GM18907 (cell line): ENCODE results near the gene PYY.

ENCODE experiments used
- ATAC-seq: cut with Tn5 transposase; IDR thresholded peaks from one replicate; pipeline ENCODE4 v1.9.1; 2021; ENCODE audit warnings: mild to moderate bottlenecking, moderate library complexity; ENCODE audit not compliant: unreplicated experiment

Gene PYY

DNA sequence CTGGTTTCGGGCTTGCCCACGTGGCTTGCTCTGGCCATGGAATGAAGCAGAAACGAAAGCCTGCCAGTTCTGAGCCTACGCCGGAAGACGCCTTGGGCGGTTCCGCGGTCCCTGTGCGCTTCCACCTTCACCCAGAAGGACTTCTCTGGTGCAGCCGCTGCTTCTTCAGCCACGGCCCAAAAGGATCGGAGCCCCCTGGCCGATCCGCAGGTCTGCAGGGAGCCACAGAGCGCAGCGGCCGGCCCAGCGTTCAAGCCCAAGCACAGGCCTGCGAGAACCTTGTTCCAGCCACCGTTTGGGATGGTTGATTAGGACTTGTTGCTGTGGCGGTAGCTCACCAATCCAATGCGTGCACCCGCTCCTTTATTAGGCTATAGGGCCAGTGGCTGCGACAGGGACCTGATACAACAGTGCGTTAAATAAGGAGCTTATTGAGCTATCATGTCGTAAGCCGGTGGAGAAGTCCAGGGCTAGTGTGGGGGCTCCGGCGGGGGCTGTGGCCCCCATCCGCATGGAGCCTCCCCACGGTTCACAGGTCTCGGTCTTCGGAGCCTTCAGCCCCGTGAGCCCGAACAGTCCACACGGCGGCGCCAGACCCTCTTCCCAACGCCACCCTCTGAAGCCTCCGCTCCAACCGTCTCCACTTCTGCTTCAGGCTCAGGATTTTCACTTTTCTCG is 36.3 kb downstream of the PYY start:
- peak; percentile 73 for ATAC-seq

DNA sequence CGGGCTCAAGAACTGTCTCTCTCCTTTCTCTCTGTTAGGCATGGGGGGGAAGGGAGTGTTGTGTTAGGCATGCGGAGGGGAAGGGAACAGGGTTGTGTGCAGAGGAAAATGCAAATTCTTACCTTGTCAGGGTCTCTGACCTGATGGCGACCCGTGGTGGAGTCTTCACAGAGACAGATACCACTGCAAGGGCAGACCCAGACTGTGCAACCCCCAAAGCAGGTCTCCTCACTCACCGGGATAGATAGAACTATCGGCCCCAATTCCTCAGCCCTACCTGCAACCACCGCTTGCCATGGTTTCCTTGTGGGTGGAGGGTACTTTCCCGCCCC is 36.8 kb downstream of the PYY start:
- ATAC-seq = no peak

DNA sequence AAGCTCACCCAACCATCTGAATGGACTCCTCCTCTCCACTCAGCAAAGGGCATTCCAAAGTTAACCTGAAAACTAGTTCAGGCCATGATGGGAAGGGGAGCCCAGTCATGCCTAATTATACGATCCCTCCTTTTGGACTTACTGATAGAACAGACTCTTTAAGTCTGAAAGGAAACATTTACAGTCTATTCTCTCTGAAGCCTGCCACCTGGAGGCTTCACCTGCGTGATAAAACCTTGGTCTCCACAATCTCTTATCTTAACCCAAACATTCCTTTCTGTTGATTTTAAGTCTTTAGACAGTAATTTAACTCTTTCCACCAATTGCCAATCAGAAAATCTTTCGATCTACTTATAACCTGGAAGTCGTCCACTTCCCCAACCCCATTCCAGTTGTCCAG is 37.4 kb downstream of the PYY start:
- ATAC-seq = no peak

DNA sequence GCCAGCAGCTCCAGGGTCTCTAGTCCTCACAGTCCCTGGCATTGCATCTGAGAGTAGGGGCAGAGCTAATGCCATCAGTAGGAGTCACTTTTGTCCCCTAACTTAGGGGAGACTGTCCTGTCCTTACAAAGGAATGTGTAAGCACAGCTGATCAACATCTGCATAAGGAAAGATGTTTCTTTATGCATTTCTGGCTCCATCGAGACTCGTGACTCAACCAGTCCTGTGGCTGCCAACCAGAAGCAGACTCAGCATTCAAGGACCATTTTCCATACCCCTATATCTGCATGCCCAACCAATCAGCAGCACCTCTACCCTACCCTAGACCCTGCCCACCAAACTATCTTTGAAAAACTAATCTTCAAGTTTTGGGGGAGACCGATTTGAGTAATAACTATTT is 38.2 kb downstream of the PYY start:
- ATAC-seq = no peak

DNA sequence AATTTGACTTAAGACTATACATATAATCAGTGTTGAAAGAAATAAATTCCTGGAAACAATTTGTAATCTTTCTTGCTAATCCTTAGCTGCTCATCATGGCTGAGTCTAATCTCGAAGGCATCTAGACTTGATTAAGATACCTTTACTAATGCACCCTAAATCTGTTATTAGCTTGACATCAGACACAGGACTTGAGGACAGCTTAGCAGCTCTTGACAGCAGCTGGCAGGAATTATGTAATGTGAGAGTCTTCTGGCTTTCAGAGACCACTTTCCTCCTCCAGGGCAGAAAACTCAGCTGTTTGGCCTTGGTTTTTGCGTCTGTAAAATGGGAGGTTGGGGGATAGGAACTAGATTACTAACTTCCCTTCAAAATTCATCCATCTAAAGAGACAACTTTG is 39.3 kb downstream of the PYY start:
- ATAC-seq = no peak

DNA sequence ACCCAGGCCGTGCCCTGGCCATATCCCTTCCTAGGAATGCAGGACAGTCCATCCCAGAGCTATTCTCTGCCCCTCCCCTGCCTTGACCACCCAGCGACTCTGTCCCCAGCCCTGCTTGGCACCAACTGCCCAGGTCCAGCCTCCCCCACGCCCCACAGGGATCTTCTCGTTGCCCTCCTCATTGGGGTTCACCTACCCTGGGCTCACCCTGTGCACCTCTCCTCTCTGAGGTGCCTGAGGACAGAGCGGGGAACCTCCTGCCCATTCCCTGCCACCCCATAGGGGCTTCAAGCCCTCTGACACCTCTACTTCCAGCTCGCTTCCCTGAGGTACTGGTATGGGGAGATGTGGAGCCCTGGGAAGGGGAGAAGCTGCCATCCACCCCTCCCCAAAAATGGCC is 40.2 kb downstream of the PYY start:
- ATAC-seq = no peak

DNA sequence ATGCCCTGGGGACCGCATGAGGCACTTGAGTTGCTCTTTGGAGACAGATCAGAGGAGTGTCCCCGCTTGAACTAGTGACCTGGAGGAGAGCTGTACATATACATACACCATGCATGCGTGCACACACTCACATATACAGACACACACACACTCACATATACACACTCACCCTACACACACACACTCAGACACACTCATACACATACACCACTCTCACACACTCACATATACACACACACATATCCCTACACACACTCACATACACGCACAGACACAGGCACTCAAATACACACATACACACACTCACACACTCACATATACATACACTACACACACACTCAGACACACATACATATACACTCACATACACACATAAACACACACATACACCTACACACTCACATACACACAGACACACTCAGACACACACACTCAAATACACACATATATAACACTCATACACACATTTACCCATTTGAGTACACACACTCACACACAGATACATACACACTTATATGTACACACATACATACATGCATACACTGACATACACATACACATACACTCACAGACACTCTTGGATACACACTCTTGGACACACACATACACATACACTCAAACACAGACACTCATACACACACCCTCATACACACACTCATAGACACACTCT is 41.0 kb downstream of the PYY start:
- no peak for ATAC-seq

DNA sequence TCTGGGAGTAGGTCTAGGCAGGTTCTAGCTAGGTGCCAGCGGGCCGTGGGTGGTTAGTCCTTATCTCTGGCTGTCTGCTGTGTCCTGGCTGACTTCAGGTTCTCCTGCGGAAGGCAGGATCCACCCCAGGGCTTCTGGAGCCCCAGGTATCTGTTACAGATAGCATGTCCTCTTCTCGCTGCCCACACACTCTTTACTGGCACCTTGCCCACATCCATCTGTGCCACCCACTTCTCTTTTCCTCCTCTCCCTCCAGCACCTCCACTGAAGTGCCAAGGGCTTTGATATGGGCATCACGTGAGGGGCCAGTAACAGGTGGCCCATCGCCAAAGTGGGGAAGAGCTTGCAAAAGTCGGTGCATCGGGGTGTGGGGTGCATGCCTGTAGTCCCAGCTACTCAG is 41.8 kb downstream of the PYY start:
- no peak for ATAC-seq

DNA sequence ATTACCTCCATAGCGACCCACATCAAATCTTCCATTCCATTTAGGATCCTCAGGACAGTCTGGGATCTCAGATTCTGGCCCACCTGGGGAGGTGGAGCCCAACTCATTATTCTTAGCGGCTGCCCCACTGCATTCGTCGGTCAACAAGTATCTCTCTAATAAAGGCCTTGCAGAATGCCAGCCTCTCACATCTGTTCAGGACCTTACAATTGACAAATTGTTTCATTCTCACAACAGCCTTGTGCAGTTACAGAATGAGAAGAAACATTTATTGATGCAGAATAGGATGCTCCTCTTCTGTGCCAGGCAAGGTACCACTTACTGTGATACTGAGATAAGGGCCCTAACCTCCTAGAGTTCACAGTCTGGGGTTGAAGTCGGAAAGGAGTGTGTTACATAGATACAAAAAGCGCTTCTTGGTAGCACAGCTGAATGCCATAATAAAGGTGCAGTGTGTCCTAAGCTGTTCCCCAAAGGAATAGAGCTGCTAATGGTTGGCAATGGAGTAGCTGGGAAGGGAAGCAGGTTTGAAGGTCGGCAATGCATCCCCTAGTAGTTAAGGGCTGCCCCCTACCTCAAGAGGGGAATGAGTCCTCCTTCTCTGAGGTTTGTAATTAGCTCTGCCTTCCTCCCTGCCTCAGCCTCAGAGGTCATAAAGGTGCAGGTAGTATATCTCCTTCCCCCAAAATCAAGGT is 44.1 kb downstream of the PYY start:
- ATAC-seq = no peak

DNA sequence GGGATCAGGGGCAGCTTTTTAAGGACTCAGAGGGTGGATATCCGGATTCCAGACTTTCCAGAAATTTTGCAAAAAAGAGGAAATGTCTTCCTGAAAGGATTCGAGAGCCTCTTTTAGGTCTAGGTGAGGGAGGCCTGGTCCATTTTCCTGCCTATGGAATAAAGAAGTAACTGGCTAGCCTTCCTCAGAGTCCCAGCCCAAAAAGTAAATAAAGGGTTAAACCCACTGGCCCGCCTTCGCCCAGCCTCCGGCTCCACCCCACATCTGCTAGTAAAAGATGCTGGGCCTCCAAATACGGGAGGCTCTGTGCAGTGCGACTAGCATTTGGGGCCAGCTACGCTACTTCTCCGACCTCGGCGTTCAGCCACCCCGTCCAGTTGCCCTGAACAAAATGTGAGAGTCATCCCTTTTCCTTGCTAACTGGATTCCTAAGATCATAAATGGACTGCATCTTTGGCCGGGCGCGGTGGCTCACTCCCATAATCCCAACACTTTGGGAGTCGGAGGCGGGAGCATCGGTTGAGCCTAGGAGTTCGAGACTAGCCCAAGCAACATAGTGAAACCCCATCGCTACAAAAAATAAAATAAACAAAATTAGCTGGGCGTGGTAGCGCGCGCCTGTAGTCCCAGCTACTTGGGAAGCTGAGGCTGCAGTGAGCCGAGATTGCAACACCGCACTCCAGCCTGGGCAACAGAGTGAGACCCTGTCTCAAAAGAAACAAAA is 45.6 kb downstream of the PYY start:
- ATAC-seq = no peak

DNA sequence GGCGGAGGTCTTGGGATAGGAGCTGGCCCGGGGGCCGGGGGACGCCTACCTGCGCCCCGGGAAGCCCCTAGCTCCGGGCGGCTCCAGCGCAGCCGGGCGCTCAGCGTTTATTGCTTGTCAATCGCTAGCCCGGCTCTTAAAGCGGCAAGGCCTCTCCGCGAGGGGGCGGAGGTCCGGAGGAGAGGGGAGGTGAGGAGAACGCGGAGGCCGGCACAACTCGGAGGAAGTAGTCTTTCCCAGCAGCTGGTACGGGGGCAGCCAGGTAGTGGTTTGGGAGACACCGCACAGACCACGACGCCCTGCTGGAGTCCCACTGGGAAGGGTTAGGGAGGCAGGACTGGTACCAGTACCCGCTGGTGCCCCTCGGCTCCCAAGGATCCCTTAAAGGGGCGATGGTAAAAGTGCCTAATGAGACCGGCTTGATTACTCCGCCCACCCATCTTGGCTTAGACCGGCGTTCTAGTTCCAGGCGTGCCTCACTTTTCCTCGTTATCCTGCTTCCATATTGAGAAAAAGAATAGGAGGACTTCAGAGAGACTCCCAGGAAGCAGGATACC is 46.2 kb downstream of the PYY start, which contains the start of gene MPP2:
Gene MPP2 (minus strand): TSS at position 112 of the 557 bp plus-strand sequence. CDS start 3,076 bp downstream, outside the sequence.
- ATAC-seq = no peak

DNA sequence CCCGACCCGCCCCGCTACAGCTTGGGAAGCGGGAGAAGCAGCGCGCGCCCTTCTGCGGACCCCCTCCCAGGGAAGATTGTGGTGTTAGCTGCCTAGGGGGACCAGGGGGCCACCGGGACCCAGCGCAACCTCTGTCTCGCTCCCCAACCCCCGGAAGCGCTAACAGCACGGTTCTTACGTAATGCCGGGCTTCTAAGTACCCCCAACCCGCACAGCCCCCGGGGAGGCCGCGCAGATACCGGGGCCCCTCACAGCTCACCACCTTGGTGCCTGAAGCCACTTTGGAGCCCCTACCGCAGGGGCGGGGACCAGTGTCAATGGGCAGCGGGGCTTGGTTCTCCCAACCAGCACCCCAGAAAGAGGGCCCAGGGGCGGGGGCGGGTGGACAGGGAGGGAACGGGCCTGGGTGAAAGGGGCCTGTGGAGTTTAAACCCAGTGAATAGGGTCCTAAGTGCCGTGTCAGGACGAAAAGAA is 46.8 kb downstream of the PYY start:
- ATAC-seq = no peak

DNA sequence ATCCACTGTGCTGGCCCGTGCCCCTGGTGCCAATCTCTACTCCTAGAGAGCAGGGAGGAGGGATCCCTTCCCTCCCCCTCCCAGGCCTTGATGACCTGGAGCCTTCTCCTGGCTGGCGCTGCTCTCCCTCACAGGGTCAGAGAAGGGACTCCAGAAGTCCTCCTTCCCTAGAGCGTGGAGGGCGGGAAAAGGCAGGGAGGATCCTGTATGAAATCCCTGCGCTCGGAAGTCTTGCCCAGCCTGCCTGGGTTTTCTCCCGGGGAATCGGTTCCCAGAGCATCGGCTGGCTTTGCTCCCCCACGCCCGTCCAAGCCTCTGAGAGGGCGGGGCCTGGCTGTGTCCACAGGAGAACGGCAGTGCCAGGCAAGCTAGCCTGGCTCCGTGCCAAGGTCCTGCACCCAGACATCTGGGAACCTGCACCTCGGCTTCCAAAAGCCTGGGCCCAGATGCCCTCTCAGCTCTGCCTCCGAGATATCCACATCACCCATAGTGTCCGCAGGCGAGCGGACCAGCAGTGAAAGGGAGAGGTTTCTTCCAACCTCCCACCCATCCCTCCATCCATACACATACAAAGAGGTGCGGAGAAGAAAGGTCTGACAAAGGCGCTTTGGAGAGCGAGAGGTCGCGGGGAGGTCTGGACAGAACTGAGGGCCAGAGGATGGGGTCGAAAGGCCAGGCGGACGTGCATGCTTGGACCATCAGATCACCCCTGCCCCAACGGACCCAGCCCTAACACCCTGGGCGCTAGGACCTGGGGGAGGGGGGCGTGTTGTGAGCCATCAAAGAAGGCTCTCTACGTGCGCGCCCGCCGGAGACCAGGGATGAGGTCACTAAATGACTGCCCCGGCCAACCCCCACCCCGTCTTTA is 47.5 kb downstream of the PYY start:
- ATAC-seq = no peak

DNA sequence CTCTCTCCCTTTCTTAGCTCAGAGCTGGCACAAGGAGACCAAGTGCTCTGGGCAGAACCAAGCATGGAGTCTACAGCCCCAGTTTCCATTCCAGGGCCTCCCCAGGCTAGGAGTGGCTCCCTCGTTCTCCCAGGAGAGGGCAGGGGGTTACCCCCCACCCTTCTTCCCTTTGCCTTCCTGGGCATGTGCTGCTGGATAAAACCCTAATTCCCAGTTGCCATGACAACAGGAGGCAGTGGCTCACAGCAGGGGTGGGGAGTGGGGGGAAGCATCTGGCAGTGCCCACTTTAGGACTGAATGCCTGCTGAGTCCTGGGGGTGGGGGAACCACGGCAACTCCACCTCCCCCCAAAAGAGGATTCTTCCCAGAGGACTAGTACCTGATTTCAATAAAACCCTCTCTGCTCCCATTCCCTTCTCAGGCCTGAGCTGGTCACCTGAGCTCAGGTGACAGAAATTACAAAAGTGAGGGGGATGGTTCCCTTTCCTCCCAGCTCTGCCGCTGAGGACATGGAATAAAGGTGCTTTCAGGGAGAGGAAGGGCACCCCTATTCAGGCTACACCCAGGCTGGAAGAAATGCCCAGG is 48.2 kb downstream of the PYY start:
- ATAC-seq = no peak
